PFSK-1 (cell line): Measurements from ENCODE around the gene KRTAP4-16.

Experiments
- POLR2AphosphoS5 ChIP-seq: IDR thresholded peaks from 2 replicates; pipeline ENCODE4 v1.6.1; 2012; ENCODE audit warnings: low read depth, mild to moderate bottlenecking, control low read depth, low read length, moderate library complexity
- TAF1 ChIP-seq: IDR thresholded peaks from 2 replicates; pipeline ENCODE4 v1.6.1; 2012; ENCODE audit warnings: low read length, control low read depth, borderline replicate concordance; ENCODE audit not compliant: insufficient read depth
- TF ChIP-seq, protein P1 (sequence below), 2 experiments: IDR thresholded peaks; 2 replicates each; pipeline versions ENCODE4 v1.6.1 to v1.8.0; 2011 to 2012; ENCODE audit warnings: low read depth in 2 of 2, low read length in 2 of 2, control low read depth in 1 of 2, inconsistent platforms in 1 of 2, mild to moderate bottlenecking in 1 of 2, moderate library complexity in 1 of 2; ENCODE audit not compliant: insufficient read depth in 1 of 2

DNA sequence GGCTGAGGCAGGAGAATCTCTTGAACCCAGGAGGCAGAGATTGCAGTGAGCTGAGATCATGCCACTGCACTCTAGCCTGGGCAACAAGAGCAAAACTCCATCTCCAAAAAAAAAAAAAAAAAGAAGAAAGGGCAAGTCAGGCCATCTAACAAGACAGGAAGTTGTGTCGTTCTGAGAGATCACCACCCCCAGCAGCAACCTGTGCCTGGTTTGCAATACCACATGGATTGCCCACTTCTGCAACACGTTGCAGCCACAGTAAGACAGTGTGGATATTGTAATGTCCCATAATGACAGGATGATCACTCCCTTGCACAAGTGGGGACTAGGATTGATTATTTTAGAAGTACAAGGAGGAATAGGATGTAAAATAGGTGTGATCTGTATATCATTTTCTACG is 33.0 kb downstream of the KRTAP4-16 start:
- TF ChIP-seq POLR2AphosphoS5 (no peak), TAF1 (no peak)
- TF ChIP-seq, protein P1, sequence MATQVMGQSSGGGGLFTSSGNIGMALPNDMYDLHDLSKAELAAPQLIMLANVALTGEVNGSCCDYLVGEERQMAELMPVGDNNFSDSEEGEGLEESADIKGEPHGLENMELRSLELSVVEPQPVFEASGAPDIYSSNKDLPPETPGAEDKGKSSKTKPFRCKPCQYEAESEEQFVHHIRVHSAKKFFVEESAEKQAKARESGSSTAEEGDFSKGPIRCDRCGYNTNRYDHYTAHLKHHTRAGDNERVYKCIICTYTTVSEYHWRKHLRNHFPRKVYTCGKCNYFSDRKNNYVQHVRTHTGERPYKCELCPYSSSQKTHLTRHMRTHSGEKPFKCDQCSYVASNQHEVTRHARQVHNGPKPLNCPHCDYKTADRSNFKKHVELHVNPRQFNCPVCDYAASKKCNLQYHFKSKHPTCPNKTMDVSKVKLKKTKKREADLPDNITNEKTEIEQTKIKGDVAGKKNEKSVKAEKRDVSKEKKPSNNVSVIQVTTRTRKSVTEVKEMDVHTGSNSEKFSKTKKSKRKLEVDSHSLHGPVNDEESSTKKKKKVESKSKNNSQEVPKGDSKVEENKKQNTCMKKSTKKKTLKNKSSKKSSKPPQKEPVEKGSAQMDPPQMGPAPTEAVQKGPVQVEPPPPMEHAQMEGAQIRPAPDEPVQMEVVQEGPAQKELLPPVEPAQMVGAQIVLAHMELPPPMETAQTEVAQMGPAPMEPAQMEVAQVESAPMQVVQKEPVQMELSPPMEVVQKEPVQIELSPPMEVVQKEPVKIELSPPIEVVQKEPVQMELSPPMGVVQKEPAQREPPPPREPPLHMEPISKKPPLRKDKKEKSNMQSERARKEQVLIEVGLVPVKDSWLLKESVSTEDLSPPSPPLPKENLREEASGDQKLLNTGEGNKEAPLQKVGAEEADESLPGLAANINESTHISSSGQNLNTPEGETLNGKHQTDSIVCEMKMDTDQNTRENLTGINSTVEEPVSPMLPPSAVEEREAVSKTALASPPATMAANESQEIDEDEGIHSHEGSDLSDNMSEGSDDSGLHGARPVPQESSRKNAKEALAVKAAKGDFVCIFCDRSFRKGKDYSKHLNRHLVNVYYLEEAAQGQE (IDR thresholded peaks at IDR 0.05; ENCODE audit: insufficient read depth in 1 of 2, low read depth in 2 of 2, low read length in 2 of 2) = no peak
